HepG2 (cell line): ENCODE results near the gene FGFR1OP2. TPM values are rescaled to one million over a fixed set of nuclear protein-coding genes. Genes with fewer than 3 reads are reported as not detected.

ENCODE experiments used
- ATAC-seq: fragments of 200-7000 bp; cut with Tn5 transposase; 3 replicates; pipeline ENCODE4 v1.9.1; 2020; ENCODE audit warnings: mild to moderate bottlenecking, moderate library complexity
- BruUV-seq: library from RNA; stranded (reverse); fragments of 400-500 nt; replicated peaks from 2 replicates; lab custom pipeline; 2021; lab: Mats Ljungman, UMichigan
- CTCF ChIA-PET: fragments of 300-600 bp; formaldehyde crosslinking; extraction: SDS; loops from one replicate; lab custom pipeline; 2021; ENCODE audit warnings: low total read pairs, inconsistent platforms, low intra/inter-chr PET ratio; lab: Yijun Ruan, JAX
- POLR2A ChIA-PET: fragments of 350-600 bp; sonication (Branson Sonifier 250); formaldehyde crosslinking; loops from one replicate; lab custom pipeline; 2020; ENCODE audit warnings: antibody characterized with exemption, inconsistent platforms; lab: Yijun Ruan, JAX
- DNase-seq: peaks from one replicate; pipeline ENCODE4 v3.0.0-alpha.2; 2015; ENCODE audit warnings: low spot score
- FAIRE-seq: peaks from 3 replicates; lab custom pipeline; 2011; peaks lifted over from hg19 to GRCh38; lab: Jason Lieb, UNC
- H2AFZ ChIP-seq: one replicate; pipeline ENCODE4 v1.6.1; 2011; ENCODE audit warnings: low read length, inconsistent platforms
- H3K27ac ChIP-seq: fragments of 300-600 bp; 3 replicates; pipeline ENCODE4 v1.8.0; 2011; ENCODE audit warnings: mixed run types, mild to moderate bottlenecking, mixed read lengths, low read length, inconsistent platforms; ENCODE audit not compliant: insufficient read depth; ENCODE audit errors: extremely low read length
- H3K27me3 ChIP-seq, 2 experiments: fragments of 200-600 bp in 1 of 2; 2 replicates in 1 of 2; 3 replicates in 1 of 2; pipeline versions ENCODE4 v1.6.0 to v1.8.0; 2011; ENCODE audit warnings: low read length in 2 of 2, mild to moderate bottlenecking in 2 of 2, moderate library complexity in 2 of 2, inconsistent platforms in 1 of 2; ENCODE audit not compliant: insufficient read depth in 2 of 2, control insufficient read depth in 1 of 2
- H3K36me3 ChIP-seq, 2 experiments: fragments of 200-600 bp in 1 of 2; replicated peaks in 1 of 2; 2 replicates in 1 of 2; 3 replicates in 1 of 2; pipeline versions ENCODE4 v1.5.1 to v1.8.0; 2011; ENCODE audit warnings: low read length in 2 of 2, inconsistent platforms in 1 of 2; ENCODE audit not compliant: insufficient read depth in 2 of 2, control insufficient read depth in 1 of 2
- H3K4me1 ChIP-seq: 2 replicates; pipeline ENCODE4 v1.5.1; 2012; ENCODE audit warnings: low read length, inconsistent platforms; ENCODE audit not compliant: insufficient read depth
- H3K4me2 ChIP-seq: 2 replicates; pipeline ENCODE4 v1.6.0; 2011; ENCODE audit warnings: low read depth, low read length, inconsistent platforms
- H3K4me3 ChIP-seq, 3 experiments: fragments of 200-600 bp in 1 of 3; sonication (generic), shearing (Covaris generic) in 1 of 3; replicated peaks in 1 of 3; 2 replicates each; pipeline ENCODE4 v1.5.1; 2011 to 2016; ENCODE audit warnings: low read length in 3 of 3, inconsistent platforms in 2 of 3, low read depth in 2 of 3, mild to moderate bottlenecking in 2 of 3, control low read depth in 1 of 3, mixed read lengths in 1 of 3; ENCODE audit not compliant: insufficient read depth in 1 of 3
- H3K79me2 ChIP-seq: one replicate; pipeline ENCODE4 v1.6.1; 2011; ENCODE audit warnings: low read length, inconsistent platforms; ENCODE audit not compliant: insufficient read depth
- H3K9ac ChIP-seq: 2 replicates; pipeline ENCODE4 v1.6.0; 2011; ENCODE audit warnings: mild to moderate bottlenecking, low read depth, low read length, inconsistent platforms; ENCODE audit not compliant: insufficient read depth
- H3K9me3 ChIP-seq: 2 replicates; pipeline ENCODE4 v1.5.1; 2012; ENCODE audit warnings: mild to moderate bottlenecking, low read length
- H4K20me1 ChIP-seq: 2 replicates; pipeline ENCODE4 v1.6.0; 2011; ENCODE audit warnings: inconsistent platforms, mild to moderate bottlenecking, low read length, moderate library complexity; ENCODE audit not compliant: insufficient read depth
- GATAD1 ChIP-seq: IDR thresholded peaks from 2 replicates; pipeline ENCODE4 v1.6.1; 2016; ENCODE audit warnings: missing genetic modification reagents, missing compliant biosample characterization
- GATAD2A ChIP-seq: IDR thresholded peaks from 2 replicates; pipeline ENCODE4 v1.6.1; 2016
- HIC2 ChIP-seq: sonication (generic); formaldehyde crosslinking; IDR thresholded peaks from 2 replicates; pipeline ENCODE4 v1.9.0; 2022; ENCODE audit warnings: low read depth, missing genetic modification reagents
- KDM3A ChIP-seq: IDR thresholded peaks from 2 replicates; pipeline ENCODE4 v1.6.1; 2018; ENCODE audit warnings: low read depth, missing compliant biosample characterization
- SMAD1 ChIP-seq: sonication (generic); formaldehyde crosslinking; IDR thresholded peaks from 2 replicates; pipeline ENCODE4 v1.4.0; 2020; ENCODE audit warnings: missing genetic modification reagents, low read depth, mild to moderate bottlenecking, borderline replicate concordance
- ZNF20 ChIP-seq: sonication (generic); formaldehyde crosslinking; IDR thresholded peaks from 2 replicates; pipeline ENCODE4 v1.4.0; 2020; ENCODE audit warnings: mild to moderate bottlenecking, moderate library complexity, missing genetic modification reagents
- ZNF652 ChIP-seq: IDR thresholded peaks from 2 replicates; pipeline ENCODE4 v1.6.1; 2016; ENCODE audit warnings: low read depth, borderline replicate concordance
- ZNF766 ChIP-seq: sonication (generic); formaldehyde crosslinking; IDR thresholded peaks from 2 replicates; pipeline ENCODE4 v1.5.0; 2020; ENCODE audit warnings: missing genetic modification reagents, borderline replicate concordance
- WGBS: methylation state at CpG from one replicate; pipeline ENCODE4 v1.1.6; 2017; ENCODE audit warnings: low lambda C conversion rate; 5-methylcytosine and 5-hydroxymethylcytosine counted together
- in situ Hi-C: cut with HindIII; loops from 2 replicates; pipeline ENCODE4 v1.10.0; 2017; ENCODE audit warnings: low pct_unique_long_range_greater_than_20kb; ENCODE audit not compliant: extremely low pct_ligation_motif_present
- intact Hi-C: fragments of 100-400 bp; cut with micrococcal nuclease; formaldehyde crosslinking; loops from one replicate; pipeline ENCODE4 v1.10.0; 2022; ENCODE audit not compliant: unreplicated experiment
- polyA plus RNA-seq, 8 experiments: library from polyadenylated mRNA; depleted of rRNA in 3 of 8; stranded (reverse) in 7 of 8; unstranded in 1 of 8; fragments of >200 nt; fragmentation: Illumina TruSeq in 4 of 8; extraction: Trizol in 4 of 8; gene quantifications; 2 replicates each; pipeline versions ENCODE4 v1.2.1 to v1.2.3, GENCODE V29; 2011 to 2016; ENCODE audit warnings: low read depth in 4 of 8, missing spikeins in 1 of 8, mixed read lengths in 1 of 8; ENCODE audit not compliant: insufficient read depth in 1 of 8
- total RNA-seq, 5 experiments: library from RNA; depleted of rRNA; stranded (reverse); fragments of >200 nt; fragmentation: Illumina TruSeq; extraction: Trizol; gene quantifications; 2 replicates each; pipeline ENCODE4 v1.2.3, GENCODE V29; 2016; ENCODE audit warnings: low read depth in 1 of 5
- TF ChIP-seq, protein P1 (sequence below): IDR thresholded peaks from 2 replicates; pipeline ENCODE4 v1.6.1; 2012; ENCODE audit warnings: low read depth, low read length, improper control_type of control experiment
- TF ChIP-seq, protein P2 (sequence below): sonication (generic); formaldehyde crosslinking; IDR thresholded peaks from 2 replicates; pipeline ENCODE4 v1.8.0; 2022; ENCODE audit warnings: mild to moderate bottlenecking, missing genetic modification reagents; ENCODE audit not compliant: insufficient replicate concordance
- TF ChIP-seq, protein P3 (sequence below): sonication (generic); formaldehyde crosslinking; IDR thresholded peaks from 2 replicates; pipeline ENCODE4 v1.4.0; 2020; ENCODE audit warnings: missing genetic modification reagents
- TF ChIP-seq, protein P4 (sequence below): IDR thresholded peaks from 2 replicates; pipeline ENCODE4 v1.6.1; 2016; ENCODE audit warnings: low read depth, control low read depth

The FGFR1OP2 gene
- total and polyA plus RNA-seq, 2 of the 13 experiments (the other 11 are each of a cell fraction or from before 2014, with no cell fraction given) = 18.3 to 38.1 TPM

DNA sequence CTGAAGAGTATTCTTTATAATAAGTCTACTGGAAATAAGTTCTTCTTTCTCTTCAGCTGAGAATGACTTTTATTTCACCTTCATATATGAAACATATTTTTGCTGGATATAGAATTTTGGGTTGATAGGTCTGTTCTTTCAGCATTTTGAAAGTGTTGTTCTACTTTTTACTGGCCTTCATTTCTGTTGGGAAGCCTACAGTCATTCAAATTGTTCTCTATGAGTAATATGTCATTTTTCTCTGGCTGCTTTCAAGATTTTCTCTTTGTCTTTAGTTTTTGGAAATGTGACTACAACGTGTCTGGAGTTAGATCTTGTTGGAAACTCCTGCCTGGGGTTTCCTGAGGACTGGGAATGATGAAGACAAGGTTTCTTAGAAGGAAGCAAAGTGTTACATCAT, 10.0 kb downstream of the FGFR1OP2 start:
- no peaks in the 10 kb centered on the region for H4K20me1 ChIP-seq
- WGBS = 95% methylated on average over 1 of the region's 1 CpG
- H3K27me3 ChIP-seq = no peaks in the 10 kb centered on the region
- no peak overlapping the region for H3K9ac ChIP-seq
- peaks cover 2% of the 10 kb centered on the region; the same call in 1 of the 2 replicates for H3K4me1 ChIP-seq
- intact Hi-C loops = no loop called here
- DNase-seq = no peak
- in situ Hi-C loops = no loop called here
- no peak overlapping the region for H3K27ac ChIP-seq
- no peak overlapping the region for H3K4me3 ChIP-seq
- peaks cover 79% of the 10 kb centered on the region for H3K79me2 ChIP-seq
- H3K36me3 ChIP-seq = no peaks in the 10 kb centered on the region; a peak in 1 of 5 replicates
- POLR2A ChIA-PET = no interaction called here
- H3K4me2 ChIP-seq = no peak overlapping the region
- no peaks in the 10 kb centered on the region for H3K9me3 ChIP-seq
- no peak for ATAC-seq
- BruUV-seq = no TSS peak
- no peak overlapping the region for H2AFZ ChIP-seq
- no peak for FAIRE-seq
- CTCF ChIA-PET = no interaction called here
- TF ChIP-seq, protein P1, sequence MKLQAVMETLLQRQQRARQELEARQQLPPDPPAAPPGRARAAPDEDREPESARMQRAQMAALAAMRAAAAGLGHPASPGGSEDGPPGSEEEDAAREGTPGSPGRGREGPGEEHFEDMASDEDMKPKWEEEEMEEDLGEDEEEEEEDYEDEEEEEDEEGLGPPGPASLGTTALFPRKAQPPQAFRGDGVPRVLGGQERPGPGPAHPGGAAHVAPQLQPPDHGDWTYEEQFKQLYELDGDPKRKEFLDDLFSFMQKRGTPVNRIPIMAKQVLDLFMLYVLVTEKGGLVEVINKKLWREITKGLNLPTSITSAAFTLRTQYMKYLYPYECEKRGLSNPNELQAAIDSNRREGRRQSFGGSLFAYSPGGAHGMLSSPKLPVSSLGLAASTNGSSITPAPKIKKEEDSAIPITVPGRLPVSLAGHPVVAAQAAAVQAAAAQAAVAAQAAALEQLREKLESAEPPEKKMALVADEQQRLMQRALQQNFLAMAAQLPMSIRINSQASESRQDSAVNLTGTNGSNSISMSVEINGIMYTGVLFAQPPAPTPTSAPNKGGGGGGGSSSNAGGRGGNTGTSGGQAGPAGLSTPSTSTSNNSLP = no peak
- TF ChIP-seq ZNF652 = no peak
- TF ChIP-seq, protein P2, sequence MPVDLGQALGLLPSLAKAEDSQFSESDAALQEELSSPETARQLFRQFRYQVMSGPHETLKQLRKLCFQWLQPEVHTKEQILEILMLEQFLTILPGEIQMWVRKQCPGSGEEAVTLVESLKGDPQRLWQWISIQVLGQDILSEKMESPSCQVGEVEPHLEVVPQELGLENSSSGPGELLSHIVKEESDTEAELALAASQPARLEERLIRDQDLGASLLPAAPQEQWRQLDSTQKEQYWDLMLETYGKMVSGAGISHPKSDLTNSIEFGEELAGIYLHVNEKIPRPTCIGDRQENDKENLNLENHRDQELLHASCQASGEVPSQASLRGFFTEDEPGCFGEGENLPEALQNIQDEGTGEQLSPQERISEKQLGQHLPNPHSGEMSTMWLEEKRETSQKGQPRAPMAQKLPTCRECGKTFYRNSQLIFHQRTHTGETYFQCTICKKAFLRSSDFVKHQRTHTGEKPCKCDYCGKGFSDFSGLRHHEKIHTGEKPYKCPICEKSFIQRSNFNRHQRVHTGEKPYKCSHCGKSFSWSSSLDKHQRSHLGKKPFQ (CRISPR knock-in tag) = no peak
- no peak for TF ChIP-seq ZNF766 (CRISPR knock-in tag)
- TF ChIP-seq HIC2 (CRISPR knock-in tag) = no peak
- TF ChIP-seq ZNF20 (CRISPR knock-in tag) = no peak
- TF ChIP-seq, protein P3, sequence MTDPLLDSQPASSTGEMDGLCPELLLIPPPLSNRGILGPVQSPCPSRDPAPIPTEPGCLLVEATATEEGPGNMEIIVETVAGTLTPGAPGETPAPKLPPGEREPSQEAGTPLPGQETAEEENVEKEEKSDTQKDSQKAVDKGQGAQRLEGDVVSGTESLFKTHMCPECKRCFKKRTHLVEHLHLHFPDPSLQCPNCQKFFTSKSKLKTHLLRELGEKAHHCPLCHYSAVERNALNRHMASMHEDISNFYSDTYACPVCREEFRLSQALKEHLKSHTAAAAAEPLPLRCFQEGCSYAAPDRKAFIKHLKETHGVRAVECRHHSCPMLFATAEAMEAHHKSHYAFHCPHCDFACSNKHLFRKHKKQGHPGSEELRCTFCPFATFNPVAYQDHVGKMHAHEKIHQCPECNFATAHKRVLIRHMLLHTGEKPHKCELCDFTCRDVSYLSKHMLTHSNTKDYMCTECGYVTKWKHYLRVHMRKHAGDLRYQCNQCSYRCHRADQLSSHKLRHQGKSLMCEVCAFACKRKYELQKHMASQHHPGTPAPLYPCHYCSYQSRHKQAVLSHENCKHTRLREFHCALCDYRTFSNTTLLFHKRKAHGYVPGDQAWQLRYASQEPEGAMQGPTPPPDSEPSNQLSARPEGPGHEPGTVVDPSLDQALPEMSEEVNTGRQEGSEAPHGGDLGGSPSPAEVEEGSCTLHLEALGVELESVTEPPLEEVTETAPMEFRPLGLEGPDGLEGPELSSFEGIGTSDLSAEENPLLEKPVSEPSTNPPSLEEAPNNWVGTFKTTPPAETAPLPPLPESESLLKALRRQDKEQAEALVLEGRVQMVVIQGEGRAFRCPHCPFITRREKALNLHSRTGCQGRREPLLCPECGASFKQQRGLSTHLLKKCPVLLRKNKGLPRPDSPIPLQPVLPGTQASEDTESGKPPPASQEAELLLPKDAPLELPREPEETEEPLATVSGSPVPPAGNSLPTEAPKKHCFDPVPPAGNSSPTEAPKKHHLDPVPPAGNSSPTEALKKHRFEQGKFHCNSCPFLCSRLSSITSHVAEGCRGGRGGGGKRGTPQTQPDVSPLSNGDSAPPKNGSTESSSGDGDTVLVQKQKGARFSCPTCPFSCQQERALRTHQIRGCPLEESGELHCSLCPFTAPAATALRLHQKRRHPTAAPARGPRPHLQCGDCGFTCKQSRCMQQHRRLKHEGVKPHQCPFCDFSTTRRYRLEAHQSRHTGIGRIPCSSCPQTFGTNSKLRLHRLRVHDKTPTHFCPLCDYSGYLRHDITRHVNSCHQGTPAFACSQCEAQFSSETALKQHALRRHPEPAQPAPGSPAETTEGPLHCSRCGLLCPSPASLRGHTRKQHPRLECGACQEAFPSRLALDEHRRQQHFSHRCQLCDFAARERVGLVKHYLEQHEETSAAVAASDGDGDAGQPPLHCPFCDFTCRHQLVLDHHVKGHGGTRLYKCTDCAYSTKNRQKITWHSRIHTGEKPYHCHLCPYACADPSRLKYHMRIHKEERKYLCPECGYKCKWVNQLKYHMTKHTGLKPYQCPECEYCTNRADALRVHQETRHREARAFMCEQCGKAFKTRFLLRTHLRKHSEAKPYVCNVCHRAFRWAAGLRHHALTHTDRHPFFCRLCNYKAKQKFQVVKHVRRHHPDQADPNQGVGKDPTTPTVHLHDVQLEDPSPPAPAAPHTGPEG (CRISPR knock-in tag) = no peak
- TF ChIP-seq KDM3A (CRISPR knock-in tag) = no peak
- no peak for TF ChIP-seq GATAD2A (CRISPR knock-in tag)
- TF ChIP-seq GATAD1 (CRISPR knock-in tag) = no peak
- TF ChIP-seq SMAD1 (CRISPR knock-in tag) = no peak
- TF ChIP-seq, protein P4, sequence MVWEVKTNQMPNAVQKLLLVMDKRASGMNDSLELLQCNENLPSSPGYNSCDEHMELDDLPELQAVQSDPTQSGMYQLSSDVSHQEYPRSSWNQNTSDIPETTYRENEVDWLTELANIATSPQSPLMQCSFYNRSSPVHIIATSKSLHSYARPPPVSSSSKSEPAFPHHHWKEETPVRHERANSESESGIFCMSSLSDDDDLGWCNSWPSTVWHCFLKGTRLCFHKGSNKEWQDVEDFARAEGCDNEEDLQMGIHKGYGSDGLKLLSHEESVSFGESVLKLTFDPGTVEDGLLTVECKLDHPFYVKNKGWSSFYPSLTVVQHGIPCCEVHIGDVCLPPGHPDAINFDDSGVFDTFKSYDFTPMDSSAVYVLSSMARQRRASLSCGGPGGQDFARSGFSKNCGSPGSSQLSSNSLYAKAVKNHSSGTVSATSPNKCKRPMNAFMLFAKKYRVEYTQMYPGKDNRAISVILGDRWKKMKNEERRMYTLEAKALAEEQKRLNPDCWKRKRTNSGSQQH (CRISPR knock-in tag) = no peak
